GM12872 (cell line): ENCODE measurements around the gene FAM120A.

Experiments
- CTCF ChIP-seq: IDR thresholded peaks from 3 replicates; pipeline ENCODE4 v1.5.1; 2011; ENCODE audit warnings: low read depth, mild to moderate bottlenecking, low read length, moderate library complexity; ENCODE audit not compliant: insufficient read depth

FAM120A gene

DNA sequence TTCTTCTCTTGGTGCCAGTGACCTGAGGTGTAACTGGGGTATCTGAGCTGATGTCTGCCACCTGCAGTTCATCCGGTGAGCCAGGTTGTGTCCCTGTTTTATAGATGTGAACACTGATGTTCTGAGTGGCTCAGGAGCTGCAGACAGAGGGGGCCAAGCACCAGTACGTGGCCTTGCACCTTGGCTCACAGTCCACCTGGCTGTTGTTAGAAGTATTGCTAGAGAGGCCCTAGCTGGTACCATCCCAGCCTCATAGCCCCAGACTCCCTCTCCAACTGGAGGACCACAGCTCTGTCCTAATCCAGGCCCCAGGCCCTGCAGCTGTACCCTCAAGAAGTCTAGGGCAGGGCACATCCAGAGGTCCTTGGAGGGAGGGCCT is 141.1 kb downstream of the FAM120A start:
- TF ChIP-seq CTCF: peak; percentile 40; the same call in 2 of the 3 replicates

DNA sequence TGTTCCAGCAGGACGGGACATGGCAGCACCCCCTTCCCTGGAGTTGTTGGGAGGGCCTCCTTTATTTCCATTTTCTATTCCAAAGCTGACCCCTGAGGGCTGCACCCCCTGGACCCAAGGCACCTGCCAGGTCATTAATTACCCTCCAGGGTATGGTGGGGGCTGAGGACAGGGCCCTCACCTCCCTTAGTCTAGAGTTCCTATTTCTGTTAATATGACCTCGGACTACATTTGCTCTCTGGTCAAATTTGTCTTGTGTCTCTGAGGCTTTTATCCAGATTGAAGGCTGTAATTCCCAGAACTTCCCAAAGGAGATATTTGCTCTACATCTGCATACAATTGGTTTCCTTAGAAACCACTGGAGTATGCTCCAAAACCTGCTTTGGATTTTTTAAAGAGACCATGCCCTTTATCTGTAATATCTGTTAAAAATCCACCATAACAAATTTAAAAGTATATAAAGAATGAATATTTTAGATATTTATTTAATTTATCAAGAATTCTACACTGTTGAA is 141.7 kb downstream of the FAM120A start:
- no peak for TF ChIP-seq CTCF

DNA sequence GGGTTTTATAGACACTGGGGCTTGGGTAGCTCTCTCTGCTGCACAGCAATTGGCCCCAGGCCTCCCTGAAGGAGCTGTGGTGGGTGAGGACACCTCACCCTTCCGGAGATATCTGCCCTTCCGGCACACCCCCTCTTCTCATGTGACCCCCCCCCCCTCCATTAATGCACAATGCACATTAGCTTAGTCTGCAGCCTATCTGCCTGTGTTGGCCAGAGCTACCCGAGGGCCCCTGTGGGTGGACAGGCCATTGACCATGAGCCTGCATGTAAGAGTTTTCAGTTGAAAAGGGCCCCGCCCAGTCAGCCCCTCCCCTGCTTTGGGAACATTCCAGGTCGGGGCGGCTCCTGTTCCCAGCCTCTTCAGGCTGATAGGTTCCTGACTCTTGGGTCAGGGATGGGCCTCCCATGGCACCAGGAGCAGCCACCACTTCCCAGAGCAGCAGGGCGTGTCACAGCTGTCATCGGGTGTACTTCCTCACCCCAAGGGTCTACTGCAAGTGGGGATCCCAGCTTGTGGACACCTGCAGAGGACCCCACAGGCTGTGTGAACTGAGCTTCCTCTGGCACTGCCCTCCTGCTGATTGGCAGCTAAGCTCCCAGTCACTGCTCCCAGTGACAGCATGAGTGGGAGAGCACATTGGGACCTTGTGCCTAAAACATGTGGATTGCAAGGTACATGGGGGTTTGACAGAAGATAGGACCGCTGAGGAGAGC is 142.7 kb downstream of the FAM120A start:
- no peak for TF ChIP-seq CTCF

GRCh38 chr9:93595461-93595860 is 144.0 kb downstream of the FAM120A start:
- no peak for TF ChIP-seq CTCF

- no peak for TF ChIP-seq CTCF
These were observed 144.4 kb downstream of the FAM120A start for GRCh38 chr9:93595861-93596365.

- TF ChIP-seq CTCF: no peak
These were observed 144.9 kb downstream of the FAM120A start for GRCh38 chr9:93596399-93596798.

DNA sequence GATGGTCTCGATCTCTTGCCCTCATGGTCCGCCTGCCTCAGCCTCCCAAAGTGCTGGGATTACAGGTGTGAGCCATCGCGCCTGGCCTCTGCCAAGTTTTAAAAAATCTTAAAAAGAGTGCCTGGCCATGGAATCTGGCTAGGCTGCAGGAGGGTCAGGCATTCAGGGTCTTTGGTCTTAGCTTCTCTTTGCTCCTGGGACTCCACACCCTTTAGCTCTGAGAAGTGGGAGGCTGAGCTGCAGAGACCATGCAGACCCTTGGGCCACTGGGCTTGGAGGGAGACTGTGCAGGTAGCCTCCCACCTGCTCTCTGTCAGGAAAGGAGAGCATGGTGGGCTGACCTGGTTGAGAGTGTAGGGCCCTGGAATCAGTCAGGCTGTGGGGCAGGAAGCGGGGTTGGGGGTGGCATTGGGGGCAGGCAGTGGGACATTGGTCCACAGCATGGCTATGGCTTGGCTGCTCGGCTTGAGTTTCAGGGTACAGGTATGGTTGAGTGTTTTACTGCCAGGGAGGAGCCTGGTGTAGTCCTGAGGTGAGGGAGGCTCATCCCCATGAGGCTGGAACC is 145.7 kb downstream of the FAM120A start:
- TF ChIP-seq CTCF: no peak
